Measurements from ENCODE around the gene OR6P1. TPM values are rescaled to one million over a fixed set of nuclear protein-coding genes. Genes with fewer than 3 reads are reported as not detected.

The OR6P1 gene
- total RNA-seq, 1 donor from 2014 or later = not detected

- H3K27me3 ChIP-seq (ENCODE audit: low read depth) = no peaks in the 10 kb centered on the region
- ATAC-seq (no peak), DNase-seq (no peak)
- H3K27ac ChIP-seq = no peak overlapping the region
- intact Hi-C loops (cut with DNase I) = no loop called here
- no peaks in the 10 kb centered on the region for H3K36me3 ChIP-seq
- no peaks in the 10 kb centered on the region for H3K9me3 ChIP-seq
- no peak for TF ChIP-seq CTCF (IDR thresholded peaks at IDR 0.05)
- no peaks in the 10 kb centered on the region for H3K4me1 ChIP-seq
- no peak overlapping the region for H3K4me3 ChIP-seq
Measured at GRCh38 chr1:158563853-158564252, 6.5 kb downstream of the OR6P1 start.

- TF ChIP-seq CTCF (IDR thresholded peaks at IDR 0.05) = no peak
- Histone ChIP-seq H3K9me3 (no peaks in the 10 kb centered on the region), H3K4me3 (no peak overlapping the region), H3K4me1 (no peaks in the 10 kb centered on the region), H3K36me3 (no peaks in the 10 kb centered on the region), H3K27ac (no peak overlapping the region), H3K27me3 (ENCODE audit: low read depth) (no peaks in the 10 kb centered on the region)
- no peak for DNase-seq
- intact Hi-C loops (cut with DNase I) = no loop called here
- no peak for ATAC-seq
Measured at GRCh38 chr1:158559696-158560095, 10.7 kb downstream of the OR6P1 start.

- intact Hi-C loops (cut with DNase I) = no loop called here
- no peaks in the 10 kb centered on the region for H3K27me3 ChIP-seq (ENCODE audit: low read depth)
- ATAC-seq (no peak), DNase-seq (no peak)
- no peak within 1 kb of the TSS for H3K27ac ChIP-seq
- no peaks in the 10 kb centered on the region for H3K4me1 ChIP-seq
- H3K36me3 ChIP-seq = no peaks in the 10 kb centered on the region
- TF ChIP-seq CTCF (IDR thresholded peaks at IDR 0.05) = no peak
- H3K4me3 ChIP-seq = no peak within 1 kb of the TSS
- no peaks in the 10 kb centered on the region for H3K9me3 ChIP-seq
Measured at GRCh38 chr1:158554352-158554751, 16.0 kb downstream of the OR6P1 start, which contains the start of gene OR6Y1. TSS of gene OR6Y1 (minus strand) at chr1:158554405. CDS start at chr1:158548105, 6,300 bp downstream.

GRCh38 chr1:158552296-158552695 lies 18.1 kb downstream of the OR6P1 start:
- no peak overlapping the region for H3K4me3 ChIP-seq
- no peaks in the 10 kb centered on the region for H3K9me3 ChIP-seq
- DNase-seq (no peak), ATAC-seq (no peak)
- TF ChIP-seq CTCF (IDR thresholded peaks at IDR 0.05) = no peak
- H3K4me1 ChIP-seq = no peaks in the 10 kb centered on the region
- intact Hi-C loops (cut with DNase I) = no loop called here
- no peaks in the 10 kb centered on the region for H3K36me3 ChIP-seq
- no peak overlapping the region for H3K27ac ChIP-seq
- no peaks in the 10 kb centered on the region for H3K27me3 ChIP-seq (ENCODE audit: low read depth)

GRCh38 chr1:158547533-158547932 lies 22.8 kb downstream of the OR6P1 start:
- H3K4me1 ChIP-seq = no peaks in the 10 kb centered on the region
- no peaks in the 10 kb centered on the region for H3K9me3 ChIP-seq
- no peak overlapping the region for H3K4me3 ChIP-seq
- intact Hi-C loops (cut with DNase I) = no loop called here
- H3K27ac ChIP-seq = no peak overlapping the region
- no peak for TF ChIP-seq CTCF (IDR thresholded peaks at IDR 0.05)
- ATAC-seq (no peak), DNase-seq (no peak)
- no peaks in the 10 kb centered on the region for H3K36me3 ChIP-seq
- no peaks in the 10 kb centered on the region for H3K27me3 ChIP-seq (ENCODE audit: low read depth)

- ATAC-seq = no peak
- Histone ChIP-seq H3K4me3 (no peak overlapping the region), H3K9me3 (no peaks in the 10 kb centered on the region), H3K36me3 (no peaks in the 10 kb centered on the region), H3K4me1 (no peaks in the 10 kb centered on the region), H3K27me3 (ENCODE audit: low read depth) (no peaks in the 10 kb centered on the region), H3K27ac (no peak overlapping the region)
- DNase-seq = no peak
- no peak for TF ChIP-seq CTCF (IDR thresholded peaks at IDR 0.05)
- intact Hi-C loops (cut with DNase I) = no loop called here
Measured at GRCh38 chr1:158537609-158538008, 32.8 kb downstream of the OR6P1 start.
